Measurements from ENCODE around the gene IL3. TPM values are rescaled to one million over a fixed set of nuclear protein-coding genes. Genes with fewer than 3 reads are reported as not detected.

Gene IL3
- total RNA-seq, 2 experiments from 2014 or later = not detected

GRCh38 chr5:132017316-132017715 is 43.1 kb upstream of the IL3 start:
- CTCF ChIA-PET (ENCODE audit: unreplicated experiment) = no interaction called here
- POLR2A ChIA-PET = interaction anchor here (0.5 kb wide), 1 partner anchor 133 kb away, joined by 3 read pairs; no protein-coding TSS in a partner anchor
- no TSS peak for BruUV-seq (replicated peaks)
- Histone ChIP-seq H4K20me1 (ENCODE audit: insufficient read depth, low read length) (no peaks in the 10 kb centered on the region), H3K79me2 (ENCODE audit: insufficient read depth, low read depth, low read length) (no peaks in the 10 kb centered on the region), H3K4me1 (ENCODE audit: insufficient read depth, low read length, poor library complexity, severe bottlenecking) (no peaks in the 10 kb centered on the region), H3K36me3 (ENCODE audit: insufficient read depth, low read length) (no peaks in the 10 kb centered on the region), H3K9me3 (ENCODE audit: low read length) (no peaks in the 10 kb centered on the region), H3K4me2 (ENCODE audit: low read length) (no peak overlapping the region), H3K4me3 (ENCODE audit: low read depth, low read length, poor library complexity, severe bottlenecking) (no peak overlapping the region), H3K27ac (ENCODE audit: low read depth, low read length, poor library complexity, severe bottlenecking) (no peak overlapping the region), H3K9me2 (ENCODE audit: insufficient read depth, low read length) (no peaks in the 10 kb centered on the region), H2AFZ (ENCODE audit: low read length) (no peak overlapping the region)
- DNase-seq (ENCODE audit: low spot score) = no peak
- TF ChIP-seq CTCF (conservative IDR thresholded peaks at IDR 0.05; ENCODE audit: low read length) = no peak
- TF ChIP-seq EZH2phosphoT487 (IDR thresholded peaks at IDR 0.05; ENCODE audit: borderline replicate concordance, low read depth, low read length) = no peak
- intact Hi-C loops (cut with micrococcal nuclease; ENCODE audit: unreplicated experiment) = no loop called here

- intact Hi-C loops (cut with micrococcal nuclease; ENCODE audit: unreplicated experiment) = no loop called here
These were observed 42.5 kb upstream of the IL3 start for GRCh38 chr5:132017738-132018625.

More at GRCh38 chr5:132017738-132018625, 42.5 kb upstream of the IL3 start:
- no peaks in the 10 kb centered on the region for H3K79me2 ChIP-seq (ENCODE audit: insufficient read depth, low read depth, low read length)
- H3K36me3 ChIP-seq (ENCODE audit: insufficient read depth, low read length) = no peaks in the 10 kb centered on the region
- no peaks in the 10 kb centered on the region for H3K9me3 ChIP-seq (ENCODE audit: low read length)
- no peaks in the 10 kb centered on the region for H4K20me1 ChIP-seq (ENCODE audit: insufficient read depth, low read length)
- DNase-seq (ENCODE audit: low spot score) = no peak
- H3K4me3 ChIP-seq (ENCODE audit: low read depth, low read length, poor library complexity, severe bottlenecking) = no peak overlapping the region
- H3K27ac ChIP-seq (ENCODE audit: low read depth, low read length, poor library complexity, severe bottlenecking) = no peak overlapping the region
- CTCF ChIA-PET (ENCODE audit: unreplicated experiment) = no interaction called here
- H3K4me2 ChIP-seq (ENCODE audit: low read length) = no peak overlapping the region
- no peak for TF ChIP-seq EZH2phosphoT487 (IDR thresholded peaks at IDR 0.05; ENCODE audit: borderline replicate concordance, low read depth, low read length)
- TF ChIP-seq CTCF (conservative IDR thresholded peaks at IDR 0.05; ENCODE audit: low read length) = no peak
- no peak overlapping the region for H2AFZ ChIP-seq (ENCODE audit: low read length)
- no TSS peak for BruUV-seq (replicated peaks)
- H3K9me2 ChIP-seq (ENCODE audit: insufficient read depth, low read length) = no peaks in the 10 kb centered on the region
- H3K4me1 ChIP-seq (ENCODE audit: insufficient read depth, low read length, poor library complexity, severe bottlenecking) = no peaks in the 10 kb centered on the region
- POLR2A ChIA-PET = interaction anchor here (0.5 kb wide), 1 partner anchor 132 kb away, joined by 3 read pairs; no protein-coding TSS in a partner anchor

Data from OCI-LY7 (cell line).